ENCODE data around the gene ARHGDIB. TPM values are rescaled to one million over a fixed set of nuclear protein-coding genes. Genes with fewer than 3 reads are reported as not detected.

Gene ARHGDIB
- total and polyA plus RNA-seq, 2 of the 4 experiments (the other 2 are of a cell fraction) = 24.9 to 30.7 TPM

DNA sequence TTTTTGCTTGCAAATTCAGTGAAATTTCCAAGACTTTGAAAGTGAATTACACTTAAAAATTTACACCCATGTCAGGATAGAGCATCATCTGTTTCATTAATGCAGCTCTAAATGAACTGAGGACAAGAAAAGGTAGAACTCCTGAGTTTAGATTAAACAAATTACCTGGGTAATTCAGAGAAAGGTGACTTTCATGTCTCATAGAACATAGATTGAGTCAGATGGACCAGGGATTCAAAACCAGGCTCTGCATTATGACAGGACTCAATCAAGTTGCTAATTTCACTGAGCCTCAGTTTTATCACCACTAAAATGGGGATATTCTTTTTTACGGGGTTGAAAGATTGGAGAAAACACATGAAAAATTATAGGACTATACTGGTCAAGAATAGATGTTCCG lies 4.5 kb downstream of the ARHGDIB start:
- Histone ChIP-seq H3K4me3 (ENCODE audit: insufficient read depth, low read depth, low read length) (no peak overlapping the region), H3K9ac (ENCODE audit: low read depth, low read length) (no peak overlapping the region), H4K20me1 (ENCODE audit: insufficient read depth, low read length) (no peaks in the 10 kb centered on the region), H2BK120ac (ENCODE audit: low read depth, low read length) (no peak overlapping the region), H2BK5ac (ENCODE audit: low read depth, low read length, poor library complexity, severe bottlenecking) (no peak overlapping the region), H2AFZ (replicated peaks; ENCODE audit: low read length, poor library complexity) (no peak overlapping the region), H3K14ac (replicated peaks; ENCODE audit: low read depth, low read length) (no peak overlapping the region), H2AK5ac (ENCODE audit: low read depth, low read length) (no peak overlapping the region), H3K18ac (ENCODE audit: low read depth, low read length) (no peak overlapping the region), H3K9me3 (ENCODE audit: control insufficient read depth, insufficient read depth, low read length) (no peaks in the 10 kb centered on the region), H3K4ac (ENCODE audit: low read depth, low read length) (no peak overlapping the region), H3K4me2 (ENCODE audit: low read depth, low read length) (no peak overlapping the region), H2AK9ac (replicated peaks; ENCODE audit: low read depth, low read length, poor library complexity) (no peak overlapping the region), H3K9me1 (ENCODE audit: insufficient read depth, low read length) (peaks cover 8% of the 10 kb centered on the region), H3K36me3 (ENCODE audit: control insufficient read depth, insufficient read depth, low read length) (no peaks in the 10 kb centered on the region), H3K27ac (ENCODE audit: insufficient read depth, low read length) (no peak overlapping the region), H3K79me1 (ENCODE audit: low read depth in 1 of 2, low read length in 2 of 2) (no peaks in the 10 kb centered on the region), H3K56ac (ENCODE audit: extremely low read depth, insufficient read depth, low read length) (no peak overlapping the region), H4K5ac (ENCODE audit: low read depth, low read length) (no peak overlapping the region), H3K23ac (ENCODE audit: low read depth, low read length) (no peak overlapping the region), H2BK20ac (ENCODE audit: low read depth, low read length) (no peak overlapping the region), H4K8ac (ENCODE audit: low read depth in 2 of 2, low read length in 2 of 2) (no peak overlapping the region), H2BK15ac (ENCODE audit: low read depth, low read length) (no peak overlapping the region), H3K27me3 (ENCODE audit: control insufficient read depth, insufficient read depth, low read length) (no peaks in the 10 kb centered on the region), H3K4me1 (ENCODE audit: control insufficient read depth, insufficient read depth, low read length) (peaks cover 8% of the 10 kb centered on the region), H4K91ac (ENCODE audit: insufficient read depth, low read depth, low read length) (no peak overlapping the region)
- no CpG with 5 or more reads among the region's 2 CpGs for WGBS, 2 experiments (ENCODE audit: extremely low coverage in 2 of 2, insufficient read length in 1 of 2)
- in situ Hi-C loops (cut with MboI; ENCODE audit: low sequenced_read_pairs) (no loop called here), intact Hi-C loops (cut with micrococcal nuclease) (no loop called here), dilution Hi-C loops (cut with HindIII; ENCODE audit: low sequenced_read_pairs, unreplicated experiment) (no loop called here)
- no peak for DNase-seq
- ATAC-seq (ENCODE audit: low read depth) = no peak
- ChIA-PET CTCF (no interaction called here), POLR2A (ENCODE audit: unreplicated experiment) (no interaction called here)
- TF ChIP-seq MAZ (IDR thresholded peaks at IDR 0.05; ENCODE audit: borderline replicate concordance, low read depth, low read length) (no peak), CHD1 (IDR thresholded peaks at IDR 0.05; ENCODE audit: low read depth, low read length) (no peak), MAFK (IDR thresholded peaks at IDR 0.05; ENCODE audit: low read depth, low read length) (no peak), MXI1 (IDR thresholded peaks at IDR 0.05; ENCODE audit: borderline replicate concordance, low read depth, low read length) (no peak), POLR2A (IDR thresholded peaks at IDR 0.05; ENCODE audit: low read depth, low read length) (no peak), FOS (IDR thresholded peaks at IDR 0.05; ENCODE audit: low read depth, low read length) (no peak), RAD21 (IDR thresholded peaks at IDR 0.05; ENCODE audit: low read length) (no peak), SMC3 (IDR thresholded peaks at IDR 0.05; ENCODE audit: low read depth, low read length) (no peak), NFE2L2 (IDR thresholded peaks at IDR 0.05; ENCODE audit: low read depth, low read length) (no peak)
- TF ChIP-seq, protein P1, sequence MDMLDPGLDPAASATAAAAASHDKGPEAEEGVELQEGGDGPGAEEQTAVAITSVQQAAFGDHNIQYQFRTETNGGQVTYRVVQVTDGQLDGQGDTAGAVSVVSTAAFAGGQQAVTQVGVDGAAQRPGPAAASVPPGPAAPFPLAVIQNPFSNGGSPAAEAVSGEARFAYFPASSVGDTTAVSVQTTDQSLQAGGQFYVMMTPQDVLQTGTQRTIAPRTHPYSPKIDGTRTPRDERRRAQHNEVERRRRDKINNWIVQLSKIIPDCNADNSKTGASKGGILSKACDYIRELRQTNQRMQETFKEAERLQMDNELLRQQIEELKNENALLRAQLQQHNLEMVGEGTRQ (IDR thresholded peaks at IDR 0.05; ENCODE audit: low read depth, low read length) = no peak
- TF ChIP-seq, protein P2, sequence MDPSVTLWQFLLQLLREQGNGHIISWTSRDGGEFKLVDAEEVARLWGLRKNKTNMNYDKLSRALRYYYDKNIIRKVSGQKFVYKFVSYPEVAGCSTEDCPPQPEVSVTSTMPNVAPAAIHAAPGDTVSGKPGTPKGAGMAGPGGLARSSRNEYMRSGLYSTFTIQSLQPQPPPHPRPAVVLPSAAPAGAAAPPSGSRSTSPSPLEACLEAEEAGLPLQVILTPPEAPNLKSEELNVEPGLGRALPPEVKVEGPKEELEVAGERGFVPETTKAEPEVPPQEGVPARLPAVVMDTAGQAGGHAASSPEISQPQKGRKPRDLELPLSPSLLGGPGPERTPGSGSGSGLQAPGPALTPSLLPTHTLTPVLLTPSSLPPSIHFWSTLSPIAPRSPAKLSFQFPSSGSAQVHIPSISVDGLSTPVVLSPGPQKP (IDR thresholded peaks at IDR 0.05; ENCODE audit: borderline replicate concordance, low read depth, low read length) = no peak
- BruUV-seq (replicated peaks) = no TSS peak
